A549 (cell line): Measurements from ENCODE around the gene POLR3B. TPM values are rescaled to one million over a fixed set of nuclear protein-coding genes. Genes with fewer than 3 reads are reported as not detected.

Experiments used
- ATAC-seq, 2 experiments: fragments of 200-7000 bp in 1 of 2; fragments of >200 bp in 1 of 2; cut with Nextera tagmentation in 1 of 2; cut with Tn5 transposase in 1 of 2; 3 replicates each; pipeline versions ENCODE4 v1.8.0 to v1.9.1; 2018 to 2020; ENCODE audit warnings: mild to moderate bottlenecking in 1 of 2, moderate library complexity in 1 of 2
- CTCF ChIA-PET: fragments of 300-600 bp; sonication (Branson Sonifier 250); formaldehyde crosslinking; extraction: SDS; loops from one replicate; lab custom pipeline; 2021; ENCODE audit warnings: antibody characterized with exemption, inconsistent platforms; lab: Yijun Ruan, JAX
- POLR2A ChIA-PET: fragments of 350-600 bp; formaldehyde crosslinking; extraction: SDS; loops from one replicate; lab custom pipeline; 2021; ENCODE audit warnings: antibody characterized with exemption, inconsistent platforms; lab: Yijun Ruan, JAX
- DNase-seq, 2 experiments: peaks; one replicate each; pipeline versions ENCODE4 v3.0.0 to v3.0.0-alpha.2; 2011 to 2016; ENCODE audit warnings: low read depth in 1 of 2, low spot score in 1 of 2
- FAIRE-seq: peaks from 2 replicates; lab custom pipeline; 2011; peaks lifted over from hg19 to GRCh38; lab: Jason Lieb, UNC
- H3K27ac ChIP-seq, 2 experiments: fragments of >200 bp; sonication (Bioruptor Twin); formaldehyde crosslinking; 3 replicates each; pipeline ENCODE4 v1.5.1; 2016 to 2017
- H3K4me1 ChIP-seq: fragments of >200 bp; sonication (Bioruptor Twin); formaldehyde crosslinking; 3 replicates; pipeline ENCODE4 v1.6.1; 2016
- H3K4me2 ChIP-seq: fragments of >200 bp; sonication (Bioruptor Twin); formaldehyde crosslinking; 3 replicates; pipeline ENCODE4 v1.6.1; 2016
- H3K4me3 ChIP-seq: fragments of >200 bp; sonication (Bioruptor Twin); formaldehyde crosslinking; 3 replicates; pipeline ENCODE4 v1.5.1; 2016
- H3K9me3 ChIP-seq: fragments of >200 bp; sonication (Bioruptor Twin); formaldehyde crosslinking; 3 replicates; pipeline ENCODE4 v1.6.1; 2016
- CBX2 ChIP-seq: fragments of 200-600 bp; sonication (generic); IDR thresholded peaks from 2 replicates; pipeline ENCODE4 v1.6.1; 2016; ENCODE audit warnings: low read depth, mild to moderate bottlenecking, borderline replicate concordance
- CBX8 ChIP-seq: fragments of 200-600 bp; sonication (generic); IDR thresholded peaks from 2 replicates; pipeline ENCODE4 v1.6.1; 2016
- CEBPB ChIP-seq, 2 experiments: fragments of >200 bp in 1 of 2; sonication (Bioruptor Twin) in 1 of 2; formaldehyde crosslinking in 1 of 2; IDR thresholded peaks; 2 replicates each; pipeline ENCODE4 v1.6.1; 2012 to 2016
- EHF ChIP-seq: fragments of 250-450 bp; sonication (Bioruptor Pico); IDR thresholded peaks from 2 replicates; pipeline ENCODE4 v1.5.0; 2020; ENCODE audit warnings: mild to moderate bottlenecking
- EHMT2 ChIP-seq: fragments of 200-600 bp; sonication (generic); IDR thresholded peaks from 2 replicates; pipeline ENCODE4 v1.6.1; 2016; ENCODE audit warnings: antibody characterized with exemption, low read depth, mild to moderate bottlenecking, moderate library complexity
- EP300 ChIP-seq, 2 experiments: fragments of >200 bp; sonication (Bioruptor Twin); formaldehyde crosslinking; IDR thresholded peaks; 2 replicates in 1 of 2; 3 replicates in 1 of 2; pipeline ENCODE4 v1.6.1; 2016 to 2017
- ESRRA ChIP-seq: fragments of 150-350 bp; IDR thresholded peaks from 2 replicates; pipeline ENCODE4 v1.6.1; 2014; ENCODE audit warnings: mild to moderate bottlenecking, low read length, borderline replicate concordance
- FOSL2 ChIP-seq, 2 experiments: fragments of 450-650 bp in 1 of 2; fragments of >200 bp in 1 of 2; sonication (Bioruptor Twin) in 1 of 2; formaldehyde crosslinking; IDR thresholded peaks; 2 replicates each; pipeline versions ENCODE4 v1.5.0 to v1.6.1; 2016 to 2020; ENCODE audit warnings: mild to moderate bottlenecking in 1 of 2, moderate library complexity in 1 of 2
- FOXS1 ChIP-seq: fragments of 250-450 bp; sonication (Bioruptor Pico); IDR thresholded peaks from 2 replicates; pipeline ENCODE4 v1.5.0; 2020; ENCODE audit warnings: mild to moderate bottlenecking, moderate library complexity
- GATA3 ChIP-seq: IDR thresholded peaks from 2 replicates; pipeline ENCODE4 v1.6.1; 2012; ENCODE audit warnings: borderline replicate concordance
- HDAC2 ChIP-seq: fragments of 200-600 bp; sonication (generic); IDR thresholded peaks from 2 replicates; pipeline ENCODE4 v1.6.1; 2016
- HEYL ChIP-seq: fragments of 250-450 bp; sonication (Bioruptor Pico); IDR thresholded peaks from 2 replicates; pipeline ENCODE4 v1.8.0; 2021; ENCODE audit warnings: mild to moderate bottlenecking, moderate library complexity
- HOXB13 ChIP-seq: fragments of 250-450 bp; sonication (Bioruptor Pico); IDR thresholded peaks from 2 replicates; pipeline ENCODE4 v1.5.0; 2020; ENCODE audit warnings: low read depth, mild to moderate bottlenecking, moderate library complexity
- HOXB5 ChIP-seq: fragments of 250-450 bp; sonication (Bioruptor Pico); IDR thresholded peaks from 2 replicates; pipeline ENCODE4 v1.5.0; 2020; ENCODE audit warnings: mild to moderate bottlenecking, moderate library complexity
- JUNB ChIP-seq: fragments of >200 bp; sonication (Bioruptor Twin); formaldehyde crosslinking; IDR thresholded peaks from 2 replicates; pipeline ENCODE4 v1.6.1; 2016
- KDM5A ChIP-seq: fragments of 200-600 bp; sonication (generic); IDR thresholded peaks from 2 replicates; pipeline ENCODE4 v1.6.1; 2016; ENCODE audit warnings: antibody characterized with exemption, mild to moderate bottlenecking
- NFE2L2 ChIP-seq: fragments of 150-350 bp; conservative IDR thresholded peaks from 2 replicates; pipeline ENCODE4 v1.6.1; 2014; ENCODE audit warnings: low read length
- NPAS2 ChIP-seq: fragments of 250-450 bp; sonication (Bioruptor Pico); IDR thresholded peaks from 2 replicates; pipeline ENCODE4 v1.8.0; 2022; ENCODE audit warnings: mild to moderate bottlenecking, moderate library complexity, borderline replicate concordance
- PHF8 ChIP-seq: fragments of 200-600 bp; sonication (generic); IDR thresholded peaks from 2 replicates; pipeline ENCODE4 v1.6.1; 2016; ENCODE audit warnings: low read depth, mild to moderate bottlenecking, antibody characterized with exemption, moderate library complexity, borderline replicate concordance
- POLR2AphosphoS2 ChIP-seq: conservative IDR thresholded peaks from 2 replicates; pipeline ENCODE4 v1.6.1; 2012; ENCODE audit warnings: low read length, improper control_type of control experiment, inconsistent platforms
- RAD21 ChIP-seq, 2 experiments: fragments of >200 bp in 1 of 2; sonication (Bioruptor Twin) in 1 of 2; formaldehyde crosslinking in 1 of 2; IDR thresholded peaks in 1 of 2; conservative IDR thresholded peaks in 1 of 2; 2 replicates in 1 of 2; 3 replicates in 1 of 2; pipeline ENCODE4 v1.6.1; 2012 to 2018; ENCODE audit warnings: inconsistent platforms in 1 of 2
- RARB ChIP-seq: fragments of 250-450 bp; sonication (Bioruptor Pico); IDR thresholded peaks from 2 replicates; pipeline ENCODE4 v1.8.0; 2021; ENCODE audit warnings: mild to moderate bottlenecking, moderate library complexity
- TP53 ChIP-seq: fragments of 250-450 bp; sonication (Bioruptor Pico); IDR thresholded peaks from 2 replicates; pipeline ENCODE4 v1.5.0; 2021; ENCODE audit warnings: mild to moderate bottlenecking, moderate library complexity
- ZFP36 ChIP-seq: fragments of 450-650 bp; IDR thresholded peaks from 2 replicates; pipeline ENCODE4 v1.6.1; 2014; ENCODE audit warnings: borderline replicate concordance; ENCODE audit not compliant: partially characterized antibody
- WGBS: methylation state at CpG from one replicate; pipeline ENCODE4 v1.1.6; 2017; ENCODE audit errors: missing lambda C conversion rate; 5-methylcytosine and 5-hydroxymethylcytosine counted together
- polyA plus RNA-seq, 4 experiments: library from polyadenylated mRNA; depleted of rRNA in 3 of 4; stranded (reverse); fragments of >200 nt; fragmentation: RNase III in 1 of 4; extraction: RNeasy Plus Mini Kit Qiagen cat#74134 plus additional on column Dnase treatment in 1 of 4; gene quantifications; 2 replicates in 3 of 4; 3 replicates in 1 of 4; pipeline ENCODE4 v1.2.3, GENCODE V29; 2011 to 2017
- TF ChIP-seq, protein P1 (sequence below): fragments of 200-600 bp; sonication (generic); IDR thresholded peaks from 2 replicates; pipeline ENCODE4 v1.6.1; 2016; ENCODE audit warnings: antibody characterized with exemption, mild to moderate bottlenecking, moderate library complexity
- TF ChIP-seq, protein P2 (sequence below): fragments of 450-650 bp; IDR thresholded peaks from 2 replicates; pipeline ENCODE4 v1.6.1; 2014; ENCODE audit warnings: antibody characterized with exemption
- TF ChIP-seq, protein P3 (sequence below): IDR thresholded peaks from 2 replicates; pipeline ENCODE4 v1.6.1; 2012
- TF ChIP-seq, protein P4 (sequence below): IDR thresholded peaks from 2 replicates; pipeline ENCODE4 v1.6.1; 2012
- TF ChIP-seq, protein P5 (sequence below): fragments of >200 bp; sonication (Bioruptor Twin); formaldehyde crosslinking; IDR thresholded peaks from 3 replicates; pipeline ENCODE4 v1.6.1; 2016

Gene POLR3B
- polyA plus RNA-seq, 2 of the 4 experiments (the other 2 are of a cell fraction), result 5.4 to 10.7 TPM

DNA sequence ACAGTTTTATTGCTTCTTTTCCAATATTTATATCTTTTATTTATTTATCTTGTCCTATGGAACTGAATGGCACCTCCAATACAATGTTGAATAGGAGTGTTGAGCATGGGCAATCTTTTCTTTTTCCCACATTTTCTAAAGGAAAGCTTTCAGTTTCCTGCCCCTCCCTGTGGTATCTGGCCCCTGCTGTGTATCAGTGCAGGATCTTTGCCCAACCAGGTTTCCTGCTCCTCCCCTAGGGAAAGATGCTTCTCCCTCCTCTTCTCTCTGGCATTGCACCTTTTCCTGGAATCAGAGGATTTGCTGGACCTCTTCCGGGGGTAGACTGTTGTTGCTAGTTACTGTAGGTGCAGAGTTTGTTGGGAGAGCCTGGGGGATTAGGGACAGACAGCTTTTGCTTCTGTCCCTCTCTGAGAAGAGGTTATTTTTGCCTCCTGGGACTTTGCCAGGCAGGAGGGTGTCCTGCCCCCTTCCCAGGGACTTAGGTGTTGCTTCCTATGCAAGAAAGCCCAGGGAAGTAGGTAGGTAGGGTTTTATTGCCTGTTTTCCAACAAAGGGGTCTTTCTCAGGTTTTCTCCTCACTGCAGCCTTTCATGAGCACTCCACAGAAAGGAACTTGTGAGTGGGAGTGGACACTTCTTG lies 67.6 kb downstream of the POLR3B start:
- FAIRE-seq (no peak), DNase-seq (no peak), ATAC-seq (no peak)
- 100% methylated on average over 1 of the region's 1 CpG for WGBS
- H3K9me3 ChIP-seq, result no peaks in the 10 kb centered on the region
- TF ChIP-seq HEYL (CRISPR knock-in tag) (no peak), JUNB (no peak), PHF8 (no peak), HOXB13 (CRISPR knock-in tag) (no peak), TP53 (no peak), EHMT2 (no peak), FOSL2 (IDR thresholded peaks at IDR 0.05) (no peak), FOSL2 (CRISPR knock-in tag; IDR thresholded peaks at IDR 0.05) (no peak), EHF (CRISPR knock-in tag) (no peak), EP300 (IDR thresholded peaks at IDR 0.05) (no peak), CBX2 (no peak), ZFP36 (no peak), RARB (CRISPR knock-in tag) (no peak), NPAS2 (CRISPR knock-in tag) (no peak), FOXS1 (CRISPR knock-in tag) (no peak)
- TF ChIP-seq, protein P1, sequence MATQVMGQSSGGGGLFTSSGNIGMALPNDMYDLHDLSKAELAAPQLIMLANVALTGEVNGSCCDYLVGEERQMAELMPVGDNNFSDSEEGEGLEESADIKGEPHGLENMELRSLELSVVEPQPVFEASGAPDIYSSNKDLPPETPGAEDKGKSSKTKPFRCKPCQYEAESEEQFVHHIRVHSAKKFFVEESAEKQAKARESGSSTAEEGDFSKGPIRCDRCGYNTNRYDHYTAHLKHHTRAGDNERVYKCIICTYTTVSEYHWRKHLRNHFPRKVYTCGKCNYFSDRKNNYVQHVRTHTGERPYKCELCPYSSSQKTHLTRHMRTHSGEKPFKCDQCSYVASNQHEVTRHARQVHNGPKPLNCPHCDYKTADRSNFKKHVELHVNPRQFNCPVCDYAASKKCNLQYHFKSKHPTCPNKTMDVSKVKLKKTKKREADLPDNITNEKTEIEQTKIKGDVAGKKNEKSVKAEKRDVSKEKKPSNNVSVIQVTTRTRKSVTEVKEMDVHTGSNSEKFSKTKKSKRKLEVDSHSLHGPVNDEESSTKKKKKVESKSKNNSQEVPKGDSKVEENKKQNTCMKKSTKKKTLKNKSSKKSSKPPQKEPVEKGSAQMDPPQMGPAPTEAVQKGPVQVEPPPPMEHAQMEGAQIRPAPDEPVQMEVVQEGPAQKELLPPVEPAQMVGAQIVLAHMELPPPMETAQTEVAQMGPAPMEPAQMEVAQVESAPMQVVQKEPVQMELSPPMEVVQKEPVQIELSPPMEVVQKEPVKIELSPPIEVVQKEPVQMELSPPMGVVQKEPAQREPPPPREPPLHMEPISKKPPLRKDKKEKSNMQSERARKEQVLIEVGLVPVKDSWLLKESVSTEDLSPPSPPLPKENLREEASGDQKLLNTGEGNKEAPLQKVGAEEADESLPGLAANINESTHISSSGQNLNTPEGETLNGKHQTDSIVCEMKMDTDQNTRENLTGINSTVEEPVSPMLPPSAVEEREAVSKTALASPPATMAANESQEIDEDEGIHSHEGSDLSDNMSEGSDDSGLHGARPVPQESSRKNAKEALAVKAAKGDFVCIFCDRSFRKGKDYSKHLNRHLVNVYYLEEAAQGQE, result no peak
- TF ChIP-seq, protein P2, sequence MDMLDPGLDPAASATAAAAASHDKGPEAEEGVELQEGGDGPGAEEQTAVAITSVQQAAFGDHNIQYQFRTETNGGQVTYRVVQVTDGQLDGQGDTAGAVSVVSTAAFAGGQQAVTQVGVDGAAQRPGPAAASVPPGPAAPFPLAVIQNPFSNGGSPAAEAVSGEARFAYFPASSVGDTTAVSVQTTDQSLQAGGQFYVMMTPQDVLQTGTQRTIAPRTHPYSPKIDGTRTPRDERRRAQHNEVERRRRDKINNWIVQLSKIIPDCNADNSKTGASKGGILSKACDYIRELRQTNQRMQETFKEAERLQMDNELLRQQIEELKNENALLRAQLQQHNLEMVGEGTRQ, result no peak
- no peaks in the 10 kb centered on the region for H3K4me1 ChIP-seq
- H3K4me2 ChIP-seq, result no peak overlapping the region
- CTCF ChIA-PET, result interaction anchor here (0.7 to 1.5 kb wide), 3 partner anchors 198 to 531 kb away, joined by 3 to 5 read pairs (median 3); no protein-coding TSS in a partner anchor
- POLR2A ChIA-PET, result no interaction called here
- no peak overlapping the region for H3K4me3 ChIP-seq
- no peak overlapping the region for H3K27ac ChIP-seq

DNA sequence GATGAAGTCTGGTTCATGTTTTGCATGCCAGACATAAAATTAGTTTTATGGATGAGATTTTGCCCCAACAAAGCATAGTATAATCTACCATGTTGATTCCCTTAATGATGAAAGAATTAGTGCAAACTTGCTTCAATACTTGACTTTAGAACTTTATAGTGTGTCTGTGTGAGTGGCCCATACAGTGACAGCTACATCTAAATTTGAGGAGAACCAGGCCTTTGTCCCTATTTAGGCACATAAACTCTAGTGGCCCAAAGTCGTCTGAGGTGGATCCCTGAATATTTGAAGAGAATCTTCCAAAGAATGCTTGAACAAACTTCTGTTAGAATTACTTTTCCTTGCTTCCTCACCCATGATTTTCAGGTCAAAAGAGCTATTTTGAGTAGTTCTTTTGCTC lies 70.4 kb downstream of the POLR3B start:
- ChIA-PET CTCF (no interaction called here), POLR2A (no interaction called here)
- no peak for DNase-seq
- Histone ChIP-seq H3K4me1 (no peaks in the 10 kb centered on the region), H3K4me2 (no peak overlapping the region), H3K4me3 (no peak overlapping the region), H3K27ac (no peak overlapping the region), H3K9me3 (no peaks in the 10 kb centered on the region)
- 82% methylated on average over 1 of the region's 1 CpG for WGBS
- FAIRE-seq, result no peak
- ATAC-seq, result no peak
- TF ChIP-seq GATA3 (no peak), CEBPB (IDR thresholded peaks at IDR 0.05) (no peak), RAD21 (conservative IDR thresholded peaks at IDR 0.05 in 1 of 2, IDR thresholded peaks at IDR 0.05 in 1 of 2) (no peak), KDM5A (no peak), HDAC2 (no peak), NFE2L2 (no peak), FOXS1 (CRISPR knock-in tag) (no peak), ESRRA (no peak), HOXB5 (CRISPR knock-in tag) (no peak), POLR2AphosphoS2 (no peak), CBX8 (no peak), TP53 (no peak), FOSL2 (IDR thresholded peaks at IDR 0.05) (no peak), FOSL2 (CRISPR knock-in tag; IDR thresholded peaks at IDR 0.05) (no peak)
- TF ChIP-seq, protein P3, sequence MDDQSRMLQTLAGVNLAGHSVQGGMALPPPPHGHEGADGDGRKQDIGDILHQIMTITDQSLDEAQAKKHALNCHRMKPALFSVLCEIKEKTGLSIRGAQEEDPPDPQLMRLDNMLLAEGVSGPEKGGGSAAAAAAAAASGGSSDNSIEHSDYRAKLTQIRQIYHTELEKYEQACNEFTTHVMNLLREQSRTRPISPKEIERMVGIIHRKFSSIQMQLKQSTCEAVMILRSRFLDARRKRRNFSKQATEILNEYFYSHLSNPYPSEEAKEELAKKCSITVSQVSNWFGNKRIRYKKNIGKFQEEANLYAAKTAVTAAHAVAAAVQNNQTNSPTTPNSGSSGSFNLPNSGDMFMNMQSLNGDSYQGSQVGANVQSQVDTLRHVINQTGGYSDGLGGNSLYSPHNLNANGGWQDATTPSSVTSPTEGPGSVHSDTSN, result no peak
- TF ChIP-seq, protein P4, sequence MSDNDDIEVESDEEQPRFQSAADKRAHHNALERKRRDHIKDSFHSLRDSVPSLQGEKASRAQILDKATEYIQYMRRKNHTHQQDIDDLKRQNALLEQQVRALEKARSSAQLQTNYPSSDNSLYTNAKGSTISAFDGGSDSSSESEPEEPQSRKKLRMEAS, result no peak
- TF ChIP-seq, protein P5, sequence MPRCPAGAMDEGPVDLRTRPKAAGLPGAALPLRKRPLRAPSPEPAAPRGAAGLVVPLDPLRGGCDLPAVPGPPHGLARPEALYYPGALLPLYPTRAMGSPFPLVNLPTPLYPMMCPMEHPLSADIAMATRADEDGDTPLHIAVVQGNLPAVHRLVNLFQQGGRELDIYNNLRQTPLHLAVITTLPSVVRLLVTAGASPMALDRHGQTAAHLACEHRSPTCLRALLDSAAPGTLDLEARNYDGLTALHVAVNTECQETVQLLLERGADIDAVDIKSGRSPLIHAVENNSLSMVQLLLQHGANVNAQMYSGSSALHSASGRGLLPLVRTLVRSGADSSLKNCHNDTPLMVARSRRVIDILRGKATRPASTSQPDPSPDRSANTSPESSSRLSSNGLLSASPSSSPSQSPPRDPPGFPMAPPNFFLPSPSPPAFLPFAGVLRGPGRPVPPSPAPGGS, result no peak
- TF ChIP-seq, all 56 proteins: peak for 0
